Measurements from ENCODE around the gene UGT1A7.

Gene UGT1A7

DNA sequence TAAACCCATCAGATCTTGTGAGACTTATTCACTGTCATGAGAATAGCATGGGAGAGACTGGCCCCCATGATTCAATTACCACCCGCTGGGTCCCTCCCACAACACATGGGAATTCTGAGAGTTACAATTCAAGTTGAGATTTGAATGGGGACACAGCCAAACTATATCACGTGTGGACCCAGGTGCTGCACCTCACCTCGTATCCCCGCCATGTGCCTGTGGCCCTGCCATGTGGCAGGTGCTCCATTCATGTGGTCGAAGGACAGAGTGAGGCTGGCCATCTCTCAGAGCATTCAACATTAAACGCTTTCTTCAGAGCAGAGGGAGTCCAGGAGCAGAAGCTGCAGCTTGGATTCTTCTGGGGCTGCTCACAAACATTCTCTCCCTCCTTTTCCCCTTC, 128.7 kb downstream of the UGT1A7 start:
- TF ChIP-seq CTCF (IDR thresholded peaks at IDR 0.05; ENCODE audit: low read length) (no peak), EZH2 (IDR thresholded peaks at IDR 0.05; ENCODE audit: borderline replicate concordance, low read length) (no peak)
- Histone ChIP-seq H3K27me3 (ENCODE audit: insufficient read depth, low read length) (no peaks in the 10 kb centered on the region), H3K79me2 (ENCODE audit: insufficient read depth, low read length) (no peaks in the 10 kb centered on the region), H3K9me2 (ENCODE audit: low read depth, low read length) (no peaks in the 10 kb centered on the region), H3K4me1 (ENCODE audit: insufficient read depth, low read length, severe bottlenecking) (no peaks in the 10 kb centered on the region), H3K4me2 (ENCODE audit: low read length) (no peak overlapping the region), H3K9ac (ENCODE audit: low read length) (no peak overlapping the region), H3F3A (ENCODE audit: insufficient read depth, low read length) (no peaks in the 10 kb centered on the region), H3K27ac (ENCODE audit: low read depth, low read length, poor library complexity, severe bottlenecking) (no peak overlapping the region), H3K9me3 (ENCODE audit: low read length) (no peaks in the 10 kb centered on the region), H3K4me3 (ENCODE audit: low read depth, low read length, poor library complexity, severe bottlenecking) (no peak overlapping the region), H2AFZ (ENCODE audit: low read length) (no peak overlapping the region), H4K20me1 (ENCODE audit: insufficient read depth, low read length) (no peaks in the 10 kb centered on the region), H3K36me3 (ENCODE audit: insufficient read depth, low read length) (no peaks in the 10 kb centered on the region; the same call in 1 of the 2 replicates)

DNA sequence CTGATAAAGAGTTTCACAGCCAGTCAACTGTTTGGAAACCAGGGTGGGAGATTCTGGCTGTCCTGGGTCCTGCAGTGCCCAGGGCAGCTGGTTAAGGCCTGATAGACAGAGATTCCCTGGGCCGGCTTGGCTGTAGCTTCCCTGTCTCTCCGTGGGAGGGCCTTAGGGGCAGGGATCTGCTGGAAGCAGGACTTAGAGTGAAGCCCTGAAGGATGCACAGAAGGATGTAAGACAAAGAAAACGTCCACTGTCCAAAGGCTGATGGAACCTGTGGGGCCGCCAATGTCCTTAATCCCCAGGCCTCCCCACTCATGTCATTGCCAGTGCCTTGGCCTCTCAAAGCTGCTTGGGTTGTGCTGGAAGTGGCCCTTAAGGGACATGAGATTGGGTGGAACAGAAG, 129.4 kb downstream of the UGT1A7 start:
- Histone ChIP-seq H3K9me2 (ENCODE audit: low read depth, low read length) (no peaks in the 10 kb centered on the region), H3K4me1 (ENCODE audit: insufficient read depth, low read length, severe bottlenecking) (no peaks in the 10 kb centered on the region), H3F3A (ENCODE audit: insufficient read depth, low read length) (no peaks in the 10 kb centered on the region), H3K4me3 (ENCODE audit: low read depth, low read length, poor library complexity, severe bottlenecking) (no peak overlapping the region), H3K9ac (ENCODE audit: low read length) (no peak overlapping the region), H3K9me3 (ENCODE audit: low read length) (no peaks in the 10 kb centered on the region), H3K27me3 (ENCODE audit: insufficient read depth, low read length) (no peaks in the 10 kb centered on the region), H3K36me3 (ENCODE audit: insufficient read depth, low read length) (no peaks in the 10 kb centered on the region; the same call in 1 of the 2 replicates), H4K20me1 (ENCODE audit: insufficient read depth, low read length) (no peaks in the 10 kb centered on the region), H3K4me2 (ENCODE audit: low read length) (no peak overlapping the region), H3K79me2 (ENCODE audit: insufficient read depth, low read length) (no peaks in the 10 kb centered on the region), H2AFZ (ENCODE audit: low read length) (no peak overlapping the region), H3K27ac (ENCODE audit: low read depth, low read length, poor library complexity, severe bottlenecking) (no peak overlapping the region)
- TF ChIP-seq CTCF (IDR thresholded peaks at IDR 0.05; ENCODE audit: low read length), result no peak
- no peak for TF ChIP-seq EZH2 (IDR thresholded peaks at IDR 0.05; ENCODE audit: borderline replicate concordance, low read length)

- no peaks in the 10 kb centered on the region for H3K4me1 ChIP-seq (ENCODE audit: insufficient read depth, low read length, severe bottlenecking)
- H3K9me2 ChIP-seq (ENCODE audit: low read depth, low read length), result no peaks in the 10 kb centered on the region
- no peak overlapping the region for H3K4me3 ChIP-seq (ENCODE audit: low read depth, low read length, poor library complexity, severe bottlenecking)
- no peak overlapping the region for H3K27ac ChIP-seq (ENCODE audit: low read depth, low read length, poor library complexity, severe bottlenecking)
- H3K36me3 ChIP-seq (ENCODE audit: insufficient read depth, low read length), result no peaks in the 10 kb centered on the region; the same call in 1 of the 2 replicates
- no peak overlapping the region for H3K4me2 ChIP-seq (ENCODE audit: low read length)
- TF ChIP-seq EZH2 (IDR thresholded peaks at IDR 0.05; ENCODE audit: borderline replicate concordance, low read length) (no peak), CTCF (IDR thresholded peaks at IDR 0.05; ENCODE audit: low read length) (no peak)
- no peak overlapping the region for H2AFZ ChIP-seq (ENCODE audit: low read length)
- H3K9me3 ChIP-seq (ENCODE audit: low read length), result no peaks in the 10 kb centered on the region
- H3K27me3 ChIP-seq (ENCODE audit: insufficient read depth, low read length), result no peaks in the 10 kb centered on the region
- H3F3A ChIP-seq (ENCODE audit: insufficient read depth, low read length), result no peaks in the 10 kb centered on the region
- H3K9ac ChIP-seq (ENCODE audit: low read length), result no peak overlapping the region
- H3K79me2 ChIP-seq (ENCODE audit: insufficient read depth, low read length), result no peaks in the 10 kb centered on the region
- no peaks in the 10 kb centered on the region for H4K20me1 ChIP-seq (ENCODE audit: insufficient read depth, low read length)
Observed at GRCh38 chr2:233811732-233812131, 130.0 kb downstream of the UGT1A7 start.
